NT2/D1 (cell line): ENCODE measurements around the gene INTS4.
"Not testable (repeated sequence)": the region's sequence is repeated elsewhere in the genome, so short reads cannot be mapped to it uniquely, and the experiment has no call there.

Experiments used
- DNase-seq: peaks from one replicate; pipeline ENCODE4 v3.0.0-alpha.2; 2011; ENCODE audit warnings: low read depth, low spot score
- H3K27me3 ChIP-seq: 2 replicates; pipeline ENCODE4 v1.6.0; 2011; ENCODE audit warnings: mild to moderate bottlenecking; ENCODE audit not compliant: insufficient read length, insufficient read depth
- H3K36me3 ChIP-seq: 2 replicates; pipeline ENCODE4 v1.6.1; 2011; ENCODE audit warnings: mild to moderate bottlenecking, low read length, mixed read lengths; ENCODE audit not compliant: insufficient read depth, insufficient read length
- H3K4me1 ChIP-seq: 2 replicates; pipeline ENCODE4 v1.5.1; 2011; ENCODE audit not compliant: insufficient read depth, insufficient read length
- H3K4me3 ChIP-seq: 2 replicates; pipeline ENCODE4 v1.5.1; 2011; ENCODE audit warnings: low read depth; ENCODE audit not compliant: insufficient read length
- H3K9ac ChIP-seq: 2 replicates; pipeline ENCODE4 v1.6.0; 2011; ENCODE audit warnings: low read depth; ENCODE audit not compliant: insufficient read length
- H3K9me3 ChIP-seq: 2 replicates; pipeline ENCODE4 v1.5.1; 2011; ENCODE audit warnings: mild to moderate bottlenecking, low read length; ENCODE audit not compliant: insufficient read depth
- SUZ12 ChIP-seq: IDR thresholded peaks from 2 replicates; pipeline ENCODE4 v1.6.1; 2011; ENCODE audit not compliant: insufficient read length, insufficient read depth; ENCODE audit errors: extremely low read depth
- YY1 ChIP-seq: IDR thresholded peaks from 2 replicates; pipeline ENCODE4 v1.6.1; 2011; ENCODE audit not compliant: insufficient read length, insufficient read depth
- ZNF274 ChIP-seq: IDR thresholded peaks from 2 replicates; pipeline ENCODE4 v1.6.1; 2011; ENCODE audit warnings: mild to moderate bottlenecking, low read depth, low read length

The INTS4 gene

DNA sequence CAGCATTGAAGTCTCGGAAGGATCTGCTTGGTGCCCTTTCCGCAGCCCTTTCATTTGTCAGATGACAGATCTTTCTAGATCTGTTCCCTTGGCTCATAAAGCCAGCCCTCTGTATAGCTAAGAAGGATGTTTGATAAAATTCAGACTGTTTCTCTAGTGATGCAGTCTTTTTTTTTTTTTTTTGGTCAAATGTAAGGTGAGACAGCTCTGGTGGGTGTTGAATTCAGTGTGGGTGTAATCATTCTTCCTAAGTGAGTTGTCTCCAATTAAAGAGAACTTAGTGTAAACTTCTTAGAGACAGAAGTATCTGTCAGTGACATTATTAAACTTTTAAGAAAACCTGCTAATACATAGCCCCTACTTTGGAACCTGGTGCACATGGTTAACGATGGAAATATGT lies 120.3 kb downstream of the INTS4 start:
- Histone ChIP-seq H3K9ac (no peak overlapping the region), H3K9me3 (no peaks in the 10 kb centered on the region), H3K36me3 (peaks cover 44% of the 10 kb centered on the region), H3K4me1 (peaks cover 2% of the 10 kb centered on the region), H3K27me3 (no peaks in the 10 kb centered on the region), H3K4me3 (no peak overlapping the region)
- no peak for DNase-seq
- TF ChIP-seq ZNF274 (no peak), SUZ12 (no peak), YY1 (no peak)

DNA sequence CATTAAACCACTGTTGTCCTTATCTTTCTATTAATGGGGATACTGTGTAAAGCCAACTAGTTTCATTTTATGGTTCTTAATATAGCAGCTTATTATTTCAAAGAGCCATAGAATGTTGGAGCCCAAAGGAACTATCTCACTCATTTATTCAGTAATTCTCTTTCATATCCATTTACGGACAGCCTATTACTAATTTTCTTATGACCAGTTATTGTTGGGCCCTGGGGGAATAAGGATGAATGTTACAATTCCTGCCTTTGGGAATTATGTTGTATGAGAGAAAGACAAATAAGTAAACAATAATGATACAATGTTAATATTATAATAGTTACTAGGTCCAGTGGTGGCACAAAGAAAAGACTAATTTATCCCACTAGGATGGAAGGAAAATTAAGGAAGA lies 121.1 kb downstream of the INTS4 start:
- H3K9me3 ChIP-seq = no peaks in the 10 kb centered on the region
- H3K4me1 ChIP-seq = peaks cover 2% of the 10 kb centered on the region
- H3K36me3 ChIP-seq = peaks cover 36% of the 10 kb centered on the region
- no peak overlapping the region for H3K9ac ChIP-seq
- no peak for DNase-seq
- no peaks in the 10 kb centered on the region for H3K27me3 ChIP-seq
- no peak for TF ChIP-seq SUZ12
- no peak overlapping the region for H3K4me3 ChIP-seq

DNA sequence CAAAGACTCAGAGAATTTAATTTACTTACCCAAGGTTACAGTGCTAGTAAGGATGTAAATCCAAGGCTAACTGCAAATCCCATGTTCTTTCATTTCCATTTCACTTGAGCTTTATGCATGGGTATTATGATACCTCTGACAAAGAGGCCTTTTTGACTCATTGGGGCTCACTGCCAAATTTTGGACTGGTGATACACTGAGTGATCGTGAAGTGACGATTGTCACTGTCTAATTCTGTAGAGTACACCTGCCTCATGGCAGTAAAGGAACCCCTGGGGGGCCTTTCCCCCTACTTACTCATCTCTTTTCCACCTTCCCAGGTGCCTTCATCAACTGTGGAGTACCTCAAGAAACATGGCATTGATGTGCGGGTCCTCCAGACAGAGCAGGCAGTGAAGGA lies 122.6 kb downstream of the INTS4 start:
- no peak for DNase-seq
- no peak overlapping the region for H3K4me3 ChIP-seq
- H3K9ac ChIP-seq = no peak overlapping the region
- H3K9me3 ChIP-seq = no peaks in the 10 kb centered on the region
- H3K27me3 ChIP-seq = no peaks in the 10 kb centered on the region
- TF ChIP-seq ZNF274 (no peak), YY1 (no peak), SUZ12 (no peak)
- peaks cover 27% of the 10 kb centered on the region for H3K36me3 ChIP-seq
- H3K4me1 ChIP-seq = peaks cover 2% of the 10 kb centered on the region

DNA sequence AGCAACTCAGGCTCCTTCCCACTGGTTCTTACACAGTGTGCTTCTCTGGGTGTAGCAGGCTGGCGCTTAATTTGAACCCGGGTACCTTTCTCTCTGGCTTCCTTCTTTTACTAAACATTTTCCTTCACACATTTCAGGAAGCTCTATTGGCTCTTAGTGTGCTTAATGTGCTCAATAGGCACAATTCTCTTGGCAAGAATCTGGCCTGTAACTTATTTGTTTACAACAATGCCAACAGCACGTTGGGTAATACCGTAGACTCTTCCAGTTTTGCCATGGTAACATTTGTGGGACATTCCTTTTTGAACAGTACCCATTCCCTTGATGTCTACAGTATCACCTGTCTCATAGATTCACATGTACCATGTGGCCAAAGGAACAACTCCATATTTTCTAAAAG lies 125.7 kb downstream of the INTS4 start:
- no peaks in the 10 kb centered on the region for H3K27me3 ChIP-seq
- TF ChIP-seq ZNF274 = no peak
- no peak for TF ChIP-seq SUZ12
- TF ChIP-seq YY1 = no peak
- no peak overlapping the region for H3K4me3 ChIP-seq
- no peak for DNase-seq
- no peaks in the 10 kb centered on the region for H3K9me3 ChIP-seq
- H3K36me3 ChIP-seq = peaks cover 16% of the 10 kb centered on the region
- H3K9ac ChIP-seq = no peak overlapping the region
- H3K4me1 ChIP-seq = no peaks in the 10 kb centered on the region

DNA sequence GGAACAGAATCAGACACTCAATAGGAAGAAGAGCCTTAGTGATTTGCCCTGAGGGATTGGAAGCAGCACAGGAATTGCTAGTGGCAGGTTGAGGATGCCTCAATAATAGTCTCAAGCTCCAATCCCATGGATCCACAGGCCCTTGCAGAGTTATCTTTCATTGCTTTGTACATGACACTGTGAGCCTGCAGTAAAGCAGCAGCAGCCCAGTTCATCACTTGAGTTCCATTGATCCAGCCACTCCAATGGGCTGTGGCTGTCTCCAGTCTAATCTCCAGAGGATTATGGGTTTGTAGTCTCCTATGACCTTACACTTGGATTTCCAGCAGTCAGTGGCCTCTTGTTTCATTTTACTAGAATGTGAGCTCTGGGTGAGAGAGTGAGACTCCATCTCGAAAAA lies 128.1 kb downstream of the INTS4 start:
- TF ChIP-seq YY1 (no peak), SUZ12 (no peak), ZNF274 (no peak)
- no peak overlapping the region for H3K9ac ChIP-seq
- no peak for DNase-seq
- H3K4me3 ChIP-seq = no peak overlapping the region
- no peaks in the 10 kb centered on the region for H3K4me1 ChIP-seq
- no peaks in the 10 kb centered on the region for H3K9me3 ChIP-seq
- no peaks in the 10 kb centered on the region for H3K27me3 ChIP-seq
- H3K36me3 ChIP-seq = peaks cover 9% of the 10 kb centered on the region

DNA sequence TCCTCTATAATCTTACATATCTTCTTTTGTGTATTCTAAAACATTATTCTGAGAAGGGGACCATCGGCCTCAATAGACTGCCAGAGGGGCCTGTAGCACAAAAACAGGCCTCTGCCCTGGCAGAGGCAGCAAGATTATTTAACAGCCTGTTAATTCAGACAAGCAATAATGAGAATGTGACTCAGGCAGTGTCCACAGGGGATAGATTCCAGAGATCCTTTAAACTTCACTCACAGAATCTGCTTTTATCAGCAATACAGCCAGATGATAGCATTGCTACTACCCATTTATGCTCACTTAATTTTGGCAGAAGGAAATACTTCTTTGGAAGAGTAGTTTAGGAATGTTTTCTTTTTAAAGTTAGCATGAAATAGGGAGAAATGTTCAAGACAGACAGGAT lies 128.7 kb downstream of the INTS4 start:
- Histone ChIP-seq H3K9ac (no peak overlapping the region), H3K4me3 (no peak overlapping the region), H3K36me3 (peaks cover 8% of the 10 kb centered on the region), H3K27me3 (no peaks in the 10 kb centered on the region), H3K4me1 (no peaks in the 10 kb centered on the region), H3K9me3 (no peaks in the 10 kb centered on the region)
- TF ChIP-seq SUZ12 = no peak
- TF ChIP-seq YY1 = no peak
- no peak for TF ChIP-seq ZNF274
- no peak for DNase-seq

DNA sequence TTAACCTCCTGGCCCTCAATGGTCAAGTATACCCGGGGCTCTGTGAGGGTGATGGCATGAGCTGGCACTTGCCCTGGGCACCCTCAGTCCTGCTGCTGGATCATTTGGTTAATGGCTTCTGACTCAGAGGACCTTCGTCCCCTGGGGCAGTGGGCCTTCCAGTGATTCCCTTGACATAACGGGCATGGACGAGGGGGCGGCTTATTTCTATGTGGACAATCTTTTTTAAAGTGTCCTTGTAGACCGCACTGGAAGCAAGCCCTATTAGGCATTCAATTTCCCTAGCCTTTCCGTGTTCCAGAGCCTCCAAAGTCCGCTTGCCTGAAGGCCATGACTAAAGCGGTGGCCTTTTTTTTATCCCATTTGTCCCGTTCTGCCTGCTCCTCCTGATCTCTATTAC lies 133.0 kb downstream of the INTS4 start:
- H3K4me1 ChIP-seq, H3K9me3 ChIP-seq, H3K36me3 ChIP-seq, H3K27me3 ChIP-seq, H3K9ac ChIP-seq, H3K4me3 ChIP-seq, DNase-seq: not testable (repeated sequence)

DNA sequence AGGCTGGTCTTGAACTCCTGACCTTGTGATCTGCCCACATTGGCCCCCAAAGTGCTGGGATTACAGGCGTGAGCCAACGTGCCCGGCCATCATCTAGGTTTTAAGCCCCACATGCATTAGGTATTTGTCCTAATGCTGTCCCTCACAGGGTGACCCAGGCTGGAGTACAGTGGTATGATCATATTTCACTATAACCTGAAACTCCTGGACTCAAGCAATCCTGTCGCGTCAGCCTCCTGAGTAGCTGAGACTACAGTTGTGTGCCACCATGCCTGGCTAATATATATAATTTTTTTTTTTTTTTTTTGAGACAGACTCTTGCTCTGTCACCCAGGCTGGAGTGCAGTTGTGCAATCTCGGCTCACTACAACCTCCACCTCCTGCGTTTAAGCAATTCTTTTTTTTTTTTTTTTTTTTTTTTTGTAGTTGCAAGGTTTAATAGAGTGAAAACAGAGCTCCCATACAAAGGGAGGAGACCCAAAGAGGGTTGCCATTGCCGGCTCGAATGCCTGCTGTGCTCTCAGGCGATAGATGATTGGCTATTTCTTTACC lies 136.5 kb downstream of the INTS4 start:
- not testable (repeated sequence) for H3K36me3 ChIP-seq, H3K4me1 ChIP-seq, H3K9ac ChIP-seq, DNase-seq, H3K27me3 ChIP-seq, H3K4me3 ChIP-seq
- peaks cover 35% of the 10 kb centered on the region; the same call in 1 of the 2 replicates for H3K9me3 ChIP-seq
